PC-9 (cell line): Measurements from ENCODE around the gene ASF1A. TPM values are rescaled to one million over a fixed set of nuclear protein-coding genes. Genes with fewer than 3 reads are reported as not detected.

ENCODE experiments used
- BruUV-seq: library from RNA; stranded (reverse); fragments of 400-500 nt; replicated peaks from 2 replicates; lab custom pipeline; 2021; lab: Mats Ljungman, UMichigan
- CTCF ChIA-PET: fragments of 300-600 bp; sonication (Branson Sonifier 250); formaldehyde crosslinking; loops from one replicate; lab custom pipeline; 2022; ENCODE audit warnings: antibody characterized with exemption; lab: Charles Lee
- POLR2A ChIA-PET: fragments of 300-600 bp; sonication (Branson Sonifier 250); formaldehyde crosslinking; loops from one replicate; lab custom pipeline; 2022; ENCODE audit warnings: antibody characterized with exemption; ENCODE audit not compliant: unreplicated experiment; lab: Charles Lee
- DNase-seq, 2 experiments: peaks; one replicate each; pipeline versions ENCODE4 v3.0.0 to v3.0.0-alpha.2; 2015 to 2022; ENCODE audit warnings: mixed read lengths in 1 of 2
- H2AFZ ChIP-seq: fragments of 200-600 bp; sonication (generic); 2 replicates; pipeline ENCODE4 v1.8.1; 2017; ENCODE audit warnings: antibody characterized with exemption
- H3F3A ChIP-seq: fragments of 200-600 bp; sonication (generic); 2 replicates; pipeline ENCODE4 v1.8.1; 2017; ENCODE audit warnings: antibody characterized with exemption, mild to moderate bottlenecking, low read depth; ENCODE audit not compliant: insufficient read depth
- H3K27ac ChIP-seq: fragments of 200-600 bp; sonication (generic); 2 replicates; pipeline ENCODE4 v1.6.1; 2016; ENCODE audit warnings: mixed run types
- H3K27me3 ChIP-seq: fragments of 200-600 bp; sonication (generic); 2 replicates; pipeline ENCODE4 v1.6.1; 2016; ENCODE audit warnings: low read depth, mixed run types; ENCODE audit not compliant: insufficient read depth
- H3K36me3 ChIP-seq: fragments of 200-600 bp; sonication (generic); 2 replicates; pipeline ENCODE4 v1.6.1; 2016; ENCODE audit warnings: low read depth, mixed run types
- H3K4me1 ChIP-seq: fragments of 200-600 bp; sonication (generic); replicated peaks from 2 replicates; pipeline ENCODE4 v1.6.1; 2016; ENCODE audit warnings: mixed run types; ENCODE audit not compliant: insufficient read depth
- H3K4me2 ChIP-seq: fragments of 200-600 bp; sonication (generic); 2 replicates; pipeline ENCODE4 v1.6.1; 2017; ENCODE audit warnings: mixed run types
- H3K4me3 ChIP-seq: fragments of 200-600 bp; sonication (generic); 2 replicates; pipeline ENCODE4 v1.6.1; 2016; ENCODE audit warnings: mixed run types
- H3K79me2 ChIP-seq: fragments of 200-600 bp; sonication (generic); 2 replicates; pipeline ENCODE4 v1.6.1; 2017; ENCODE audit warnings: low read depth, mixed run types
- H3K9me2 ChIP-seq: fragments of 200-600 bp; sonication (generic); 2 replicates; pipeline ENCODE4 v1.8.1; 2017; ENCODE audit warnings: mild to moderate bottlenecking; ENCODE audit not compliant: insufficient read depth
- H3K9me3 ChIP-seq: fragments of 200-600 bp; sonication (generic); 2 replicates; pipeline ENCODE4 v1.8.1; 2016; ENCODE audit warnings: low read depth; ENCODE audit not compliant: insufficient read depth
- H4K20me1 ChIP-seq: fragments of 200-600 bp; sonication (generic); 2 replicates; pipeline ENCODE4 v1.8.1; 2017; ENCODE audit not compliant: insufficient read depth
- CTCF ChIP-seq: fragments of 200-600 bp; sonication (generic); conservative IDR thresholded peaks from 2 replicates; pipeline ENCODE4 v1.6.1; 2017; ENCODE audit warnings: mixed run types, antibody characterized with exemption, mild to moderate bottlenecking, moderate library complexity
- EZH2 ChIP-seq: fragments of 200-600 bp; sonication (generic); IDR thresholded peaks from 2 replicates; pipeline ENCODE4 v1.8.0; 2017; ENCODE audit warnings: antibody characterized with exemption, low read depth
- intact Hi-C: fragments of 100-400 bp; cut with micrococcal nuclease; formaldehyde crosslinking; loops from one replicate; pipeline ENCODE4 v1.10.0; 2022; ENCODE audit not compliant: unreplicated experiment
- total RNA-seq: library from RNA; stranded (reverse); gene quantifications from 2 replicates; pipeline ENCODE4 v1.2.3, GENCODE V29; 2021

Gene ASF1A
- total RNA-seq, 1 experiment from 2014 or later = 39.5 TPM

GRCh38 chr6:118869894-118870589, 23.9 kb upstream of the ASF1A start:
- Histone ChIP-seq H3K79me2 (peaks cover 7% of the 10 kb centered on the region), H3K36me3 (no peaks in the 10 kb centered on the region), H3K4me2 (no peak overlapping the region), H3K27ac (no peak overlapping the region), H3K9me2 (no peaks in the 10 kb centered on the region), H3K4me1 (no peaks in the 10 kb centered on the region), H2AFZ (no peak overlapping the region), H3F3A (no peaks in the 10 kb centered on the region), H3K4me3 (no peak overlapping the region), H4K20me1 (no peaks in the 10 kb centered on the region), H3K9me3 (no peaks in the 10 kb centered on the region), H3K27me3 (no peaks in the 10 kb centered on the region)
- intact Hi-C loops = no loop called here
- TF ChIP-seq EZH2 (no peak), CTCF (no peak)
- DNase-seq = no peak
- ChIA-PET CTCF (no interaction called here), POLR2A (no interaction called here)
- BruUV-seq = no TSS peak

- intact Hi-C loops = no loop called here
- no peaks in the 10 kb centered on the region for H3K36me3 ChIP-seq
- ChIA-PET POLR2A (no interaction called here), CTCF (no interaction called here)
- H3F3A ChIP-seq = no peaks in the 10 kb centered on the region
- H3K9me2 ChIP-seq = no peaks in the 10 kb centered on the region
- H2AFZ ChIP-seq = no peak overlapping the region
- H3K27ac ChIP-seq = no peak overlapping the region
- H3K4me3 ChIP-seq = no peak overlapping the region
- no peaks in the 10 kb centered on the region for H3K27me3 ChIP-seq
- no peaks in the 10 kb centered on the region for H4K20me1 ChIP-seq
- H3K9me3 ChIP-seq = no peaks in the 10 kb centered on the region
- peaks cover 7% of the 10 kb centered on the region for H3K79me2 ChIP-seq
- no peaks in the 10 kb centered on the region for H3K4me1 ChIP-seq
- TF ChIP-seq CTCF = no peak
- TF ChIP-seq EZH2 = no peak
- BruUV-seq = no TSS peak
- DNase-seq = no peak
- no peak overlapping the region for H3K4me2 ChIP-seq
These were observed 22.6 kb upstream of the ASF1A start for GRCh38 chr6:118871331-118871730.

- H3K4me2 ChIP-seq = no peak overlapping the region
- CTCF ChIA-PET = no interaction called here
These were observed 21.6 kb upstream of the ASF1A start for GRCh38 chr6:118872318-118872717.

More at GRCh38 chr6:118872318-118872717, 21.6 kb upstream of the ASF1A start:
- TF ChIP-seq CTCF (no peak), EZH2 (no peak)
- BruUV-seq = no TSS peak
- Histone ChIP-seq H3K79me2 (peaks cover 7% of the 10 kb centered on the region), H3K9me3 (no peaks in the 10 kb centered on the region), H4K20me1 (no peaks in the 10 kb centered on the region), H3K36me3 (no peaks in the 10 kb centered on the region), H2AFZ (no peak overlapping the region), H3K27me3 (no peaks in the 10 kb centered on the region), H3K9me2 (no peaks in the 10 kb centered on the region), H3K27ac (no peak overlapping the region), H3K4me3 (no peak overlapping the region), H3K4me1 (no peaks in the 10 kb centered on the region), H3F3A (no peaks in the 10 kb centered on the region)
- POLR2A ChIA-PET = interaction anchor here (0.7 kb wide), 1 partner anchor 15 kb away, joined by 4 read pairs; no protein-coding TSS in a partner anchor
- no peak for DNase-seq
- intact Hi-C loops = no loop called here
